GM12878 (cell line): ENCODE results near the gene TMEM171. TPM values are rescaled to one million over a fixed set of nuclear protein-coding genes. Genes with fewer than 3 reads are reported as not detected.

Experiments
- ATAC-seq: fragments of 200-7000 bp; cut with Tn5 transposase; 3 replicates; pipeline ENCODE4 v1.9.1; 2020; ENCODE audit warnings: mild to moderate bottlenecking, moderate library complexity
- BruUV-seq: library from RNA; stranded (reverse); fragments of 400-500 nt; replicated peaks from 2 replicates; lab custom pipeline; 2021; lab: Mats Ljungman, UMichigan
- CTCF ChIA-PET: fragments of 300-600 bp; sonication (Branson Sonifier 250); formaldehyde crosslinking; extraction: SDS; loops from one replicate; lab custom pipeline; 2021; ENCODE audit warnings: inconsistent platforms; lab: Yijun Ruan, JAX
- POLR2A ChIA-PET: fragments of 350-600 bp; formaldehyde crosslinking; extraction: SDS; loops from one replicate; lab custom pipeline; 2021; ENCODE audit warnings: inconsistent platforms; lab: Charles Lee
- RAD21 ChIA-PET: fragments of 300-600 bp; sonication (Branson Sonifier 250); formaldehyde crosslinking; loops from one replicate; lab custom pipeline; 2023; ENCODE audit warnings: antibody characterized with exemption; ENCODE audit not compliant: unreplicated experiment; lab: Charles Lee
- SMC1A ChIA-PET: fragments of 300-600 bp; sonication (Branson Sonifier 250); formaldehyde crosslinking; loops from one replicate; lab custom pipeline; 2023; ENCODE audit not compliant: unreplicated experiment, uncharacterized antibody; lab: Charles Lee
- DNase-seq: peaks from one replicate; pipeline ENCODE4 v3.0.0-alpha.2; 2011; ENCODE audit warnings: low read depth, low spot score
- FAIRE-seq: peaks from 3 replicates; lab custom pipeline; 2011; peaks lifted over from hg19 to GRCh38; lab: Jason Lieb, UNC
- H2AFZ ChIP-seq: 2 replicates; pipeline ENCODE4 v1.6.0; 2011; ENCODE audit warnings: low read depth, low read length, control low read depth; ENCODE audit not compliant: control insufficient read depth
- H3K27ac ChIP-seq: 2 replicates; pipeline ENCODE4 v1.5.1; 2011; ENCODE audit warnings: control low read depth; ENCODE audit not compliant: control insufficient read depth, insufficient read depth
- H3K27me3 ChIP-seq, 2 experiments: replicated peaks in 1 of 2; 2 replicates each; pipeline versions ENCODE4 v1.6.0 to v1.6.1; 2011; ENCODE audit warnings: low read length in 1 of 2; ENCODE audit not compliant: control insufficient read depth in 2 of 2, insufficient read depth in 2 of 2
- H3K36me3 ChIP-seq, 2 experiments: 2 replicates each; pipeline ENCODE4 v1.5.1; 2011; ENCODE audit warnings: low read length in 1 of 2; ENCODE audit not compliant: control insufficient read depth in 2 of 2, insufficient read depth in 2 of 2
- H3K4me1 ChIP-seq: 2 replicates; pipeline ENCODE4 v1.6.1; 2011; ENCODE audit warnings: mild to moderate bottlenecking, low read length, moderate library complexity, mixed read lengths; ENCODE audit not compliant: control insufficient read depth, insufficient read depth
- H3K4me2 ChIP-seq: 2 replicates; pipeline ENCODE4 v1.6.0; 2011; ENCODE audit warnings: control low read depth; ENCODE audit not compliant: control insufficient read depth, insufficient read depth
- H3K4me3 ChIP-seq: fragments of 200-600 bp; sonication (generic); 2 replicates; pipeline ENCODE4 v1.5.1; 2016
- H3K79me2 ChIP-seq: 2 replicates; pipeline ENCODE4 v1.6.0; 2011; ENCODE audit warnings: low read length; ENCODE audit not compliant: control insufficient read depth, insufficient read depth
- H3K9ac ChIP-seq: 2 replicates; pipeline ENCODE4 v1.8.0; 2011; ENCODE audit warnings: low read length, control low read depth, mixed read lengths; ENCODE audit not compliant: control insufficient read depth, insufficient read depth
- H3K9me3 ChIP-seq: replicated peaks from 3 replicates; pipeline ENCODE4 v1.5.1; 2011; ENCODE audit warnings: mild to moderate bottlenecking, low read length; ENCODE audit not compliant: control insufficient read depth, insufficient read depth
- H4K20me1 ChIP-seq: 2 replicates; pipeline ENCODE4 v1.6.0; 2011; ENCODE audit not compliant: control insufficient read depth, insufficient read depth
- EP300 ChIP-seq, 2 experiments: fragments of 150-350 bp in 1 of 2; IDR thresholded peaks; 2 replicates each; pipeline ENCODE4 v1.6.1; 2011 to 2012; ENCODE audit warnings: low read depth in 2 of 2, low read length in 2 of 2, borderline replicate concordance in 1 of 2, improper control_type of control experiment in 1 of 2, inconsistent platforms in 1 of 2; ENCODE audit not compliant: control insufficient read depth in 1 of 2
- RB1 ChIP-seq: fragments of 450-650 bp; formaldehyde crosslinking; IDR thresholded peaks from 2 replicates; pipeline ENCODE4 v1.6.1; 2017; ENCODE audit warnings: mild to moderate bottlenecking, borderline replicate concordance
- STAT1 ChIP-seq: fragments of 450-650 bp; conservative IDR thresholded peaks from 2 replicates; pipeline ENCODE4 v1.6.1; 2014; ENCODE audit warnings: antibody characterized with exemption, mild to moderate bottlenecking
- TCF3 ChIP-seq: IDR thresholded peaks from 2 replicates; pipeline ENCODE4 v1.6.1; 2012; ENCODE audit warnings: low read depth, mild to moderate bottlenecking, low read length, borderline replicate concordance; ENCODE audit not compliant: insufficient read depth
- ZBED1 ChIP-seq: IDR thresholded peaks from 2 replicates; pipeline ENCODE4 v1.6.1; 2016; ENCODE audit warnings: borderline replicate concordance
- WGBS: methylation state at CpG from one replicate; pipeline ENCODE4 v1.1.6; 2016; ENCODE audit warnings: low lambda C conversion rate; ENCODE audit not compliant: insufficient replicate concordance, insufficient coverage; ENCODE audit errors: missing lambda C conversion rate; 5-methylcytosine and 5-hydroxymethylcytosine counted together
- in situ Hi-C: fragments of 300-500 bp; cut with MboI; formaldehyde crosslinking; loops from 9 replicates; pipeline ENCODE4 v1.14.3; 2018; ENCODE audit warnings: mixed read lengths
- intact Hi-C: fragments of 100-400 bp; cut with micrococcal nuclease; formaldehyde crosslinking; loops from one replicate; pipeline ENCODE4 v1.14.2; 2022; ENCODE audit not compliant: unreplicated experiment
- polyA plus RNA-seq, 11 experiments: library from polyadenylated mRNA; depleted of rRNA in 4 of 11; unstranded in 6 of 11; stranded (reverse) in 5 of 11; fragments of >200 nt; fragmentation: Nextera tagmentation in 4 of 11; fragmentation: Illumina TruSeq in 1 of 11; extraction: Ambion mirVana in 4 of 11; extraction: Trizol in 1 of 11; gene quantifications; 1 replicate in 1 of 11; 2 replicates in 10 of 11; pipeline versions ENCODE4 v1.2.1 to v1.2.3, GENCODE V29; 2011 to 2016; ENCODE audit warnings: inconsistent platforms in 2 of 11, missing spikeins in 2 of 11, low read depth in 1 of 11
- total RNA-seq, 4 experiments: library from RNA; depleted of rRNA in 3 of 4; stranded (reverse); fragments of >200 nt in 3 of 4; fragmentation: Illumina TruSeq in 1 of 4; extraction: Trizol in 1 of 4; gene quantifications; 2 replicates each; pipeline versions ENCODE4 v1.2.1 to v1.2.3, GENCODE V29; 2013 to 2021
- TF ChIP-seq, protein P1 (sequence below): IDR thresholded peaks from 2 replicates; pipeline ENCODE4 v1.6.1; 2012; ENCODE audit warnings: low read depth, low read length, improper control_type of control experiment
- TF ChIP-seq, protein P2 (sequence below): fragments of 450-650 bp; formaldehyde crosslinking; IDR thresholded peaks from 2 replicates; pipeline ENCODE4 v1.5.0; 2022; ENCODE audit warnings: mild to moderate bottlenecking, missing genetic modification characterization
- TF ChIP-seq, protein P3 (sequence below): IDR thresholded peaks from 2 replicates; pipeline ENCODE4 v1.6.1; 2011; ENCODE audit warnings: mild to moderate bottlenecking, low read depth, low read length, moderate library complexity; ENCODE audit not compliant: insufficient replicate concordance

The TMEM171 gene
- total and polyA plus RNA-seq, 10 of the 15 experiments (the other 5 are each of a cell fraction or from before 2014, with no cell fraction given) = not detected

DNA sequence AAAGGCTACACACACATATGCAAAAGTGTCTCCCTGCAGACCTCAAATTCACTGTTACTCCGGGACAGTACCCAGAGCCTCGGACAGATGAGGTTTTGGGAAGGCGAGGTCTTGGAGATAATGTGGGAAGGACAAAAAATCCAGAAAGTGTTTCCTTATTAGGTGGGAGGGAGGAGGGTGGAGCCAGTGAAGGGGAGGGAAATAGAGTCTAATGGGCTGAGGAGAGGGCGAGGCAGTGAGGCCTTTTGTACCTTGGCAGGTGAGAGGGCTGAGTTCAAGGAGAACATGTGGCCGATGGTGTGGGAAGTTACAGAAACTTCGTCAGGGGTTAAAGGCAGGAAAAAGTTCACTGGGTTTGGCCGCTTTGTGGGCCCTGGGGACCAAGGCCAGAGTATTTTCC is 30.5 kb downstream of the TMEM171 start:
- H3K4me3 ChIP-seq = no peak overlapping the region
- no peaks in the 10 kb centered on the region for H3K36me3 ChIP-seq
- no peaks in the 10 kb centered on the region for H3K4me1 ChIP-seq
- H4K20me1 ChIP-seq = no peaks in the 10 kb centered on the region
- FAIRE-seq = no peak
- in situ Hi-C loops = no loop called here
- H3K9me3 ChIP-seq = no peaks in the 10 kb centered on the region
- POLR2A ChIA-PET = no interaction called here
- WGBS = 7% methylated on average over 7 of the region's 7 CpGs
- intact Hi-C loops = no loop called here
- SMC1A ChIA-PET = interaction anchor here (1.4 kb wide), 1 partner anchor 27 kb away, joined by 5 read pairs; no protein-coding TSS in a partner anchor
- CTCF ChIA-PET = no interaction called here
- H2AFZ ChIP-seq = no peak overlapping the region
- RAD21 ChIA-PET = no interaction called here
- no peak overlapping the region for H3K4me2 ChIP-seq
- no peak overlapping the region for H3K27ac ChIP-seq
- H3K9ac ChIP-seq = no peak overlapping the region
- ATAC-seq = no peak
- no TSS peak for BruUV-seq
- DNase-seq = no peak
- H3K79me2 ChIP-seq = no peaks in the 10 kb centered on the region
- TF ChIP-seq, protein P1, sequence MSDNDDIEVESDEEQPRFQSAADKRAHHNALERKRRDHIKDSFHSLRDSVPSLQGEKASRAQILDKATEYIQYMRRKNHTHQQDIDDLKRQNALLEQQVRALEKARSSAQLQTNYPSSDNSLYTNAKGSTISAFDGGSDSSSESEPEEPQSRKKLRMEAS = no peak
- no peak for TF ChIP-seq ZBED1
- TF ChIP-seq RB1 = no peak
- no peak for TF ChIP-seq STAT1
- TF ChIP-seq, protein P2, sequence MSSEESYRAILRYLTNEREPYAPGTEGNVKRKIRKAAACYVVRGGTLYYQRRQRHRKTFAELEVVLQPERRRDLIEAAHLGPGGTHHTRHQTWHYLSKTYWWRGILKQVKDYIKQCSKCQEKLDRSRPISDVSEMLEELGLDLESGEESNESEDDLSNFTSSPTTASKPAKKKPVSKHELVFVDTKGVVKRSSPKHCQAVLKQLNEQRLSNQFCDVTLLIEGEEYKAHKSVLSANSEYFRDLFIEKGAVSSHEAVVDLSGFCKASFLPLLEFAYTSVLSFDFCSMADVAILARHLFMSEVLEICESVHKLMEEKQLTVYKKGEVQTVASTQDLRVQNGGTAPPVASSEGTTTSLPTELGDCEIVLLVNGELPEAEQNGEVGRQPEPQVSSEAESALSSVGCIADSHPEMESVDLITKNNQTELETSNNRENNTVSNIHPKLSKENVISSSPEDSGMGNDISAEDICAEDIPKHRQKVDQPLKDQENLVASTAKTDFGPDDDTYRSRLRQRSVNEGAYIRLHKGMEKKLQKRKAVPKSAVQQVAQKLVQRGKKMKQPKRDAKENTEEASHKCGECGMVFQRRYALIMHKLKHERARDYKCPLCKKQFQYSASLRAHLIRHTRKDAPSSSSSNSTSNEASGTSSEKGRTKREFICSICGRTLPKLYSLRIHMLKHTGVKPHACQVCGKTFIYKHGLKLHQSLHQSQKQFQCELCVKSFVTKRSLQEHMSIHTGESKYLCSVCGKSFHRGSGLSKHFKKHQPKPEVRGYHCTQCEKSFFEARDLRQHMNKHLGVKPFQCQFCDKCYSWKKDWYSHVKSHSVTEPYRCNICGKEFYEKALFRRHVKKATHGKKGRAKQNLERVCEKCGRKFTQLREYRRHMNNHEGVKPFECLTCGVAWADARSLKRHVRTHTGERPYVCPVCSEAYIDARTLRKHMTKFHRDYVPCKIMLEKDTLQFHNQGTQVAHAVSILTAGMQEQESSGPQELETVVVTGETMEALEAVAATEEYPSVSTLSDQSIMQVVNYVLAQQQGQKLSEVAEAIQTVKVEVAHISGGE (CRISPR knock-in tag) = no peak
- no peak for TF ChIP-seq TCF3
- no peak for TF ChIP-seq EP300 (IDR thresholded peaks at IDR 0.05; ENCODE audit: borderline replicate concordance in 1 of 2, control insufficient read depth in 1 of 2, low read depth in 2 of 2, low read length in 2 of 2)
- TF ChIP-seq, protein P3, sequence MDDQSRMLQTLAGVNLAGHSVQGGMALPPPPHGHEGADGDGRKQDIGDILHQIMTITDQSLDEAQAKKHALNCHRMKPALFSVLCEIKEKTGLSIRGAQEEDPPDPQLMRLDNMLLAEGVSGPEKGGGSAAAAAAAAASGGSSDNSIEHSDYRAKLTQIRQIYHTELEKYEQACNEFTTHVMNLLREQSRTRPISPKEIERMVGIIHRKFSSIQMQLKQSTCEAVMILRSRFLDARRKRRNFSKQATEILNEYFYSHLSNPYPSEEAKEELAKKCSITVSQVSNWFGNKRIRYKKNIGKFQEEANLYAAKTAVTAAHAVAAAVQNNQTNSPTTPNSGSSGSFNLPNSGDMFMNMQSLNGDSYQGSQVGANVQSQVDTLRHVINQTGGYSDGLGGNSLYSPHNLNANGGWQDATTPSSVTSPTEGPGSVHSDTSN = no peak
- TF ChIP-seq, all 136 proteins: peak for 0
- peaks cover 0 to 2% of the 10 kb centered on the region in 2 experiments; a peak in 2 of 4 replicates for H3K27me3 ChIP-seq
